KBM-7 (cell line): Measurements from ENCODE around the gene TLCD1.
"Not testable (repeated sequence)": the region's sequence is repeated elsewhere in the genome, so short reads cannot be mapped to it uniquely, and the experiment has no call there.

ENCODE experiments used
- DNase-seq: peaks from one replicate; pipeline ENCODE4 v3.0.0-alpha.2; 2015
- in situ Hi-C: fragments of 300-500 bp; cut with MboI; formaldehyde crosslinking; loops from 2 replicates; pipeline ENCODE4 v1.14.3; 2020; ENCODE audit warnings: low sequenced_read_pairs, low pct_unique_long_range_greater_than_20kb, mixed read lengths

TLCD1 gene

DNA sequence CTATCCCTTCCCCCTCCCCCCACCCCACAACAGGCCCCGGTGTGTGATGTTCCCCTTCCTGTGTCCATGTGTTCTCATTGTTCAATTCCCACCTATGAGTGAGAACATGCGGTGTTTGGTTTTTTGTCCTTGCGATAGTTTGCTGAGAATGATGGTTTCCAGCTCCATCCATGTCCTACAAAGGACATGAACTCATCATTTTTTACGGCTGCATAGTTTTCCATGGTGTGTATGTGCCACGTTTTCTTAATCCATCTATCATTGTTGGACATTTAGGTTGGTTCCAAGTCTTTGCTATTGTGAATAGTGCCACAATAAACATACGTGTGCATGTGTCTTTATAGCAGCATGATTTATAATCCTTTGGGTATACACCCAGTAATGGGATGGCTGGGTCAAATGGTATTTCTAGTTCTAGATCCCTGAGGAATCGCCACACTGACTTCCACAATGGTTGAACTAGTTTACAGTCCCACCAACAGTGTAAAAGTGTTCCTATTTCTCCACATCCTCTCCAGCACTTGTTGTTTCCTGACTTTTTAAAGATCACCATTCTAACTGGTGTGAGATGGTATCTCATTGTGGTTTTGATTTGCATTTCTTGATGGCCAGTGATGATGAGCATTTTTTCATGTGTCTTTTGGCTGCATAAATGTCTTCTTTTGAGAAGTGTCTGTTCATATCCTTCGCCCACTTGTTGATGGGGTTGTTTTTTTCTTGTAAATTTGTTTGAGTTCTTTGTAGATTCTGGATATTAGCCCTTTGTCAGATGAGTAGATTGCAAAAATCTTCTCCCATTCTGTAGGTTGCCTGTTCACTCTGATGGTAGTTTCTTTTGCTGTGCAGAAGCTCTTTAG, 10.1 kb upstream of the TLCD1 start:
- in situ Hi-C loops: loop anchor here (25.0 kb wide), 1 partner anchor 376 kb away; no protein-coding TSS in a partner anchor
- not testable (repeated sequence) for DNase-seq

- in situ Hi-C loops: loop anchor here (25.0 kb wide), 1 partner anchor 377 kb away; no protein-coding TSS in a partner anchor
- DNase-seq: no peak
Observed at GRCh38 chr17:28735242-28735722, 9.2 kb upstream of the TLCD1 start.

- no peak for DNase-seq
- in situ Hi-C loops: loop anchor here (25.0 kb wide), 1 partner anchor 378 kb away; no protein-coding TSS in a partner anchor
Observed at GRCh38 chr17:28734712-28735241, 8.7 kb upstream of the TLCD1 start.

DNA sequence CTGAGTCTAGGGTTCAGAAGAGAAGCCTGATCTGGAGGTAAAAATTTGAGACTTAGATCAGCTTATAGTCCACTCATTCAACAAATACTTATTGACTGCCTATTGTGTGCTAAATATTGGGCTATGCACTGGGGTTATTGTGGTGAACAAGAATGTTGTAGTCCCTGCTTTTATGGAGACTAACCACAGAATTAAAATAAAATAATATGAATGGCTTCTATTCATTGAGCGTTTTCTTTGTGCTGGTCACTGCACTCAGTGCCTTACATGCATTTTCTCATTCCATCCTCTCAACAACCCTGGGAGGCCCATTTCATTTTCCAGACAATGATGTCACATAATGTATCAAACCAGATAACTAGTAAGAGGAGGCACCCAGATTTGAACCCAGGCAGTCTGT, 7.3 kb upstream of the TLCD1 start:
- in situ Hi-C loops: loop anchor here (25.0 kb wide), 1 partner anchor 379 kb away; no protein-coding TSS in a partner anchor
- no peak for DNase-seq

GRCh38 chr17:28729950-28730330, 3.9 kb upstream of the TLCD1 start:
- in situ Hi-C loops: loop anchor here (25.0 kb wide), 1 partner anchor 382 kb away; no protein-coding TSS in a partner anchor
- no peak for DNase-seq

DNA sequence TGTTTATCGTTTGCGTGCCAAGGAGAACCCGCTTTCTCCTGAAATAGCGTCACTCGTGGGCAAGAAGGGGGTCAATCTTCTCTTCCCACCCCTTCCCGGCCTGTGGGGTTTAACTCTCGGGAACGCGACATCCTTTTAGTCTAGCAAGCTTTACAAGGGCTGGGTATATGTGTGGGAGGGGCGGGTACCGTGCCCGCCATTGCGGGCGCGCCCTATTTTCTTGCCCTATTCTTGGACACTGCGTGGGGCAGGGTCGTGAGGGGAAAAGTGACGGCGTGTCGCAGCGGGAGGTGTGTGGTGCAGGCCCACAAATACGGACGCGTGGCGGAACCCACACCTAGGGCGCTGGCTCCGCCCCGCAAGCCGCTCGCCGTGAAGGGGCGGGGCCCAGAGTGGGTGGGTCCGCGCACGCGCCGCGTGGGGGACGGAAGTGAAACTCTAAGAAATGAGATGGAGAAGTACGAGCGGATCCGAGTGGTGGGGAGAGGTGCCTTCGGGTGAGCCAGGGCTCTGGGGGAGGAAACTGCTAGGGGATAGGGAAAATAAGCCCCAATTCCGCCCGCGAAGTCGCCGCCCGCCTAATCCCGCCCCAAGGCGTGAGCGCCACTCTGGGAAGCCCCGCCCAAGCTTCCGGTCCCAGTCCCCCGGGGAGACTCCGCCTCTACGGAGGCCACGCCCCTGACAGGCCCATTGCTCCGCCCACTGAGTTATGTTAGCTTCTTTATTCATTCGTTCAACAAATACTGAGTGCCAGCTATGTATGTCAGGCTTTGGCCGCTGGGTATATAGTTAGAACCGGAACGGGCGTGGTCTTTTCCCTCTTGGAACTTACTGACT, 2.5 kb upstream of the TLCD1 start, which contains the start of gene NEK8:
Gene NEK8 (plus strand): TSS at position 425 of the 837 bp plus-strand sequence. CDS start 26 bp downstream, at position 451.
- in situ Hi-C loops: loop anchor here (25.0 kb wide), 1 partner anchor 384 kb away; no protein-coding TSS in a partner anchor
- DNase-seq: peak; percentile 96

DNA sequence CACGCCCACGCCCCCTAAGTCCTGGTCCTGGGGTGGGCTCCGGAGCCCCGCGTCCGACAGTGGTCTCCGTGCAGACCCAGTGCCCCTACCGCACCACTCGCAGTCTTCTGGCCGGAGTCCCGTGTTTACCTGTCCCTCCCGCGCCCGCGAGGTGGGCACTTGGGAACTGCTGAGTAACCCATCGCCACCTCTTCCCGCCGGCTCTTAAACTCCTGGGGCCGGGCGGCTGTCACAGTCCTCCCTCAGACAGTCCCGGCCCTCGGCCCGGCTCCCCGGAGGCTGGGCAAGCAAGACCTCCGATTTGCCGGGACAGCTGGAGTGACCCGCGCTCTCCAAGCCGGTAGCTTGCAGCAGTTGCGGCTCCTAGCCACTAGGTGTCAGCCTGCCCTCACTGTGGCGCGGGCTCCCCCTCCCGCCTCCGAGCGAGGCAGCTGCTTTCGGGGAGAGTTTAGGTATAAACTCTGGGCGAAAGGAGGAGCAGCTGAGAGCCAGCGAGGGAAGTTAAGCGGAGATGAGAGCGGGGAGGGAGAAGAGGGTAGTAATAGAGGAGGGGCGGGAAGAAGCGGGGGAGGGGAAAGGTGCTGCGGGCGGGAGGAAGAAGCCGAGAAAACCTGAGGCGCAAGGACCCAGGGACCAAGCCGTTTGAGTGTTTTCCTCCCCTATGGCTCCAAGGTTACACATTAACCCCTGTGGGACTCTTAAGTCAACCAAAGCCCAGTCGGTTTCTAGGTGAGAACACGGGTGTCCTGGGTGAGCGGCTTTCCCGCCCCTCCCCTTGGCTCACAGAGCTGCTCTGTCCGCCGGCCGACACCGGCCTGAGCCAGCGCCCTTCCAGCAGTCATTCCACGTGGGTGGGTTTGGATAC, 826 bp upstream of the TLCD1 start:
- DNase-seq: peak; percentile 98
- in situ Hi-C loops: loop anchor here (25.0 kb wide), 1 partner anchor 385 kb away; no protein-coding TSS in a partner anchor

GRCh38 chr17:28725660-28726225, 290 bp downstream of the TLCD1 start:
- in situ Hi-C loops: loop anchor here (25.0 kb wide), 1 partner anchor 387 kb away; no protein-coding TSS in a partner anchor
- peak; percentile 76 for DNase-seq

- DNase-seq: peak; percentile 75
- in situ Hi-C loops: loop anchor here (25.0 kb wide), 1 partner anchor 387 kb away; no protein-coding TSS in a partner anchor
Observed at GRCh38 chr17:28725166-28725659, 820 bp downstream of the TLCD1 start.

DNA sequence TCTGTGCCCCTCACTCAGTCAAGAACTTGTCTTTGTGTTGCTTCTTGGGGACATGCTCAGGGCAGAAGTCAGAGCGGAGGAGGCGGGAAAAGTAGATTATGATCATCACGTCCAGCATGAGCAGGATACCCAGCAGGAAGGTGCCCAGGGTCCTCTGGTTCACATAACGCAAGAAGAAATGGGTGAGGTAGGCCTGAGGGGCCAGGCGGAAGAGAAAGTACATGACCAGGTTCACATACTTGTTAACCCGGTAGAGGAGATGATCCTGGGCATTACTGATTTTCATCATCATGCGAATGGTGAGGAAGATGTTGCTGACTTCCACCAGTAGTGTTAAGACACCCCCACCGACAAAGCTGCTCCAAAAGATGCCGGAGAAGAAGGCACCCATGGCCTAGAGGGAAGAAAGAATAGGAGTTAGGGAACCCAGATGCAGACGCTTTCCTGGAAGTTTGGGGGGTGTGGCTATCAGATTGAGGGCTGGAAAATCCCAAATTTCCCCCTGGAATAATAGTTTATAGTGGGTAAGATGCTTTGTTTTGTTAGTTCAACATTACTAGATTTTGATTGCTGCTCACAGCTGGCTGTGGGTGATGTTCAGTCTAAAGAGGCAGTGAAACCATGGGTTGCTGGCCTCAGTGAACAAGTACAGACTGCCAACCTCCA, 1.4 kb downstream of the TLCD1 start:
- DNase-seq: no peak
- in situ Hi-C loops: loop anchor here (25.0 kb wide), 1 partner anchor 388 kb away; no protein-coding TSS in a partner anchor

DNA sequence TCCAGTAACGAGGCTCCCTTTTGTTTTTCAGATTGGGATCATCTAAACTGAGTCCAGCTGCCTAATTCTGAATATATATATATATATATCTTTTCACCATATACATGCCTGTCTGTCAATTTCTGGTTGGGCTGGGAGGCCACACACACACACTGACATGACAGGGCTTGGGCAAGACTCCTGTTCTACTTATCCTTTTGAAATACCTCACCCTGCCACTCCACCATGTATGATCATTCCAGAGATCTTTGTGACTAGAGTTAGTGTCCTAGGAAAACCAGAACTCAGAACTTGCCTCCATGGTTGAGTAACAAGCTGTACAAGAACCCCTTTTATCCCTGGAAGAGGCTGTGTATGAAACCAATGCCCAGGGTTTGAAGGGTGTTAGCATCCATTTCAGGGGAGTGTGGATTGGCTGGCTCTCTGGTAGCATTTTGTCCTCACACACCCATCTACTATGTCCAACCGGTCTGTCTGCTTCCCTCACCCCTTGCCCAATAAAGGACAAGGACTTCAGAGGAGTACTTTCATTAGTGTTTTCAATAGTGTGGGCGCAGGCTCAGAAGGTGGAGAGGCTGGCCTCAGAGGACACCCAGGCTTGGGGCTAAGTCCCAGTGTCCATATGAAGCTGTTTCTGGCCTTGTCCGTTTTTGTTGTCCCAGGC, 2.1 kb downstream of the TLCD1 start:
- in situ Hi-C loops: not testable (repeated sequence)

GRCh38 chr17:28723159-28723835, 2.7 kb downstream of the TLCD1 start:
- in situ Hi-C loops: no loop called here
- DNase-seq: no peak

More for the DNA sequence above, 2.1 kb downstream of the TLCD1 start:
- peak; percentile 16 for DNase-seq

DNA sequence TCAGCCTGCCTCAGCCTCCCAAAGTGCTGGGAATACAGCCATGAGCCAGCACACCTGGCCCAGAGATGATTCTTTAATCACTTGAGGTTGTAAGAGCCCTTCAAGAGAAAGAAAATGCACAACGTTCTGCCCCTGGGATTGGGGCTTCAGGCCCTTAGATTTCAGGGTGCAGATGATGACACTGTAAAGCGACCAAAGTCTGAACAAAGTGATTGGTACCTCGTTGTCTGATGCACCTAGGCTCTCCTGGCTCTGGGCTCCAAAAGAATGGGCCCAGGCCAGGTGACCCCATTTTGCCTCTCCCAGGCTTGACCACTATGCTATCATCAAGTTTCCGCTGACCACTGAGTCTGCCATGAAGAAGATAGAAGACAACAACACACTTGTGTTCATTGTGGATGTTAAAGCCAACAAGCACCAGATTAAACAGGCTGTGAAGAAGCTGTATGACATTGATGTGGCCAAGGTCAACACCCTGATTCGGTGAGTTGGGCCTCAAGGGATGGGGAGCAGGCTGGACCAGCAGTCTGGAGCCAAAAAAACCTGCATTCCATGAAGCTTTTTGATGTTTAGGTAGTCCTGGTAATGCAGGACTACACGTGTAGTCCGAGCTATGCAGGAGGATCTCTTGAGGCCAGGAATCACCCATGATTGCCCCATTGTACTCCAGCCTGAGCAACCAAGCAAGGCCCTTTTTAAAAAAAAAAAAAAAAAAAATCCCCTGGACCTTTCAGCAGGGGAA, 3.4 kb downstream of the TLCD1 start:
- in situ Hi-C loops: no loop called here
- no peak for DNase-seq

DNA sequence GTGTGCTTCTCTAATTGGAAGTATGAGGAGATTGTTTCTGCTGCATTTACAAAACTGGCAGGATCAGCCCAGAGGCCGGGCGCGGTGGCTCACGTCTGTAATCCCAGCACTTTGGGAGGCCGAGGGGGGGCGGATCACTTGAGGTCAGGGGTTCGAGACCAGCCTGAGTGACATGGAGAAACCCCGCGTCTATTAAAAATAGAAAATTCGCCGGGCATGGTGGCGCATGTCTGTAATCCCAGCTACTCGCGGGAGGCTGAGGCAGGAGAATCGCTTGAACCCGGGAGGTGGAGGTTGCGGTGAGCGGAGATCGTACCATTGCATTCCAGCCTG, 5.1 kb downstream of the TLCD1 start:
- in situ Hi-C loops: not testable (repeated sequence)
- DNase-seq: peak; percentile 19

DNA sequence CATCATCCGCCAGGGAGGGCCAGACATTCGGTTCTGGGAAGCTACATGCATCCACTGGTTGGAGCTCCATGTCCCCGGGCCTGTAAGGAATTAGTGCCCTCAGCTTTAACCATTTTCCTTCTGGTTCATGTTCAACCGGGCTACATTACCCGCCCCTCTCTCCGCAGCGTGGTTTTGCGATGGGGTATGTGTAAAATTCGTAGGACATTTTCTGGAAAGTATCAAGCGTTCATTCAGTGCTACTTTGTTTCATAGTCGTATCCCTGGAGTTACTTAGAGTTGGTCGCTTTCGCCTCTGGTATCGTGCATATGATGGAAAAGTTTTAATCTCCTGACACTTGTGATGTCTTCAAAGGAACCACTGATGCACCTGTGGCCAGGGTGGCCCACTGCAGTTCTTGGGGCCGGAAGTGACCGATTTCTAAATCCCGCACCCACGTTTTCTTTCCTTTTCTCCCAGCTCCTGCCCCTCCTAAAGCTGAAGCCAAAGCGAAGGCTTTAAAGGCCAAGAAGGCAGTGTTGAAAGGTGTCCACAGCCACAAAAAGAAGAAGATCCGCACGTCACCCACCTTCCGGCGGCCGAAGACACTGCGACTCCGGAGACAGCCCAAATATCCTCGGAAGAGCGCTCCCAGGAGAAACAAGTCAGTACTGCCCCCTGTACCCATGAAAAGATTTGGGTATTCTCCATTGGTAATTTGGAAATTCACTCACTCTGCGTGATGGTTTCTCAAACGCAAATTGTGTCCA, 5.6 kb downstream of the TLCD1 start:
- DNase-seq: peak; percentile 48
- in situ Hi-C loops: no loop called here
